Stimulated activated CD8-positive, alpha-beta memory T cell treated with anti-CD3 and anti-CD28 coated beads, Interleukin-7, amount 100 ng/mL, for 1 hour (primary cell): ENCODE measurements around the gene MECR.
"Not testable (repeated sequence)": the region's sequence is repeated elsewhere in the genome, so short reads cannot be mapped to it uniquely, and the experiment has no call there.

ENCODE experiments used
- DNase-seq, 2 donors: peaks; one replicate each; pipeline ENCODE4 v3.0.0-alpha.2; 2020; ENCODE audit warnings: low read depth in 2 of 2

Gene MECR

GRCh38 chr1:29235955-29236711, 5.4 kb upstream of the MECR start, which contains the start of gene PTPRU:
PTPRU (plus strand) TSS chr1:29236522; CDS start chr1:29236645, 123 bp downstream.
- DNase-seq: peak; percentile 64 to 67

- DNase-seq: not testable (repeated sequence)
Observed at GRCh38 chr1:29234881-29235280, 4.1 kb upstream of the MECR start.

- no peak for DNase-seq
Observed at GRCh38 chr1:29234471-29234870, 3.7 kb upstream of the MECR start.

- DNase-seq: no peak
Observed at GRCh38 chr1:29233693-29234092, 3.0 kb upstream of the MECR start.

GRCh38 chr1:29232387-29232786, 1.7 kb upstream of the MECR start:
- no peak for DNase-seq

- DNase-seq: no peak
Observed at GRCh38 chr1:29230204-29230552, 556 bp downstream of the MECR start.

- DNase-seq: no peak
Observed at GRCh38 chr1:29227511-29227910, 3.2 kb downstream of the MECR start.

GRCh38 chr1:29225361-29225760, 5.4 kb downstream of the MECR start:
- no peak for DNase-seq

GRCh38 chr1:29224356-29224837, 6.3 kb downstream of the MECR start:
- DNase-seq: no peak

GRCh38 chr1:29223521-29223920, 7.2 kb downstream of the MECR start:
- no peak for DNase-seq

- DNase-seq: no peak
Observed at GRCh38 chr1:29222686-29223085, 8.0 kb downstream of the MECR start.

GRCh38 chr1:29222260-29222659, 8.5 kb downstream of the MECR start:
- DNase-seq: not testable (repeated sequence)

- no peak for DNase-seq
Observed at GRCh38 chr1:29221296-29221695, 9.4 kb downstream of the MECR start.

GRCh38 chr1:29218223-29218622, 12.5 kb downstream of the MECR start:
- DNase-seq: no peak

- no peak for DNase-seq
Observed at GRCh38 chr1:29217633-29218032, 13.1 kb downstream of the MECR start.

GRCh38 chr1:29213055-29213454, 17.7 kb downstream of the MECR start:
- no peak for DNase-seq

- no peak for DNase-seq
Observed at GRCh38 chr1:29211086-29212030, 19.4 kb downstream of the MECR start.

- no peak for DNase-seq
Observed at GRCh38 chr1:29210278-29211085, 20.3 kb downstream of the MECR start.

GRCh38 chr1:29209173-29209572, 21.6 kb downstream of the MECR start:
- no peak for DNase-seq

- DNase-seq: no peak
Observed at GRCh38 chr1:29208442-29208841, 22.3 kb downstream of the MECR start.

GRCh38 chr1:29202584-29203340, 28.0 kb downstream of the MECR start:
- DNase-seq: peak; percentile 84 to 93
